Thoracic aorta (tissue), 2 donors: ENCODE data around the gene INPP5D. TPM values are rescaled to one million over a fixed set of nuclear protein-coding genes. Genes with fewer than 3 reads are reported as not detected.
"Not testable (repeated sequence)": the region's sequence is repeated elsewhere in the genome, so short reads cannot be mapped to it uniquely, and the experiment has no call there.

Experiments used
- ATAC-seq: fragments of 150-250 bp; one replicate; pipeline ENCODE4 v1.8.0; 2017; ENCODE audit warnings: low read depth; ENCODE audit not compliant: insufficient number of reproducible peaks, low FRiP score
- DNase-seq: peaks from one replicate; pipeline ENCODE4 v3.0.0-alpha.2; 2020; ENCODE audit warnings: low spot score
- H3K27ac ChIP-seq, 2 donors: fragments of 200-600 bp; sonication (generic); 1 replicate in 1 of 2; 2 replicates in 1 of 2; pipeline ENCODE4 v1.5.1; 2016; ENCODE audit warnings: mild to moderate bottlenecking in 2 of 2, moderate library complexity in 2 of 2
- H3K27me3 ChIP-seq: fragments of 200-600 bp; sonication (generic); replicated peaks from 2 replicates; pipeline ENCODE4 v1.6.0; 2016; ENCODE audit warnings: mild to moderate bottlenecking; ENCODE audit not compliant: insufficient read depth
- H3K36me3 ChIP-seq: fragments of 200-600 bp; sonication (generic); one replicate; pipeline ENCODE4 v1.5.1; 2016
- H3K4me1 ChIP-seq, 2 donors: fragments of 200-600 bp; sonication (generic); 1 replicate in 1 of 2; 2 replicates in 1 of 2; pipeline versions ENCODE4 v1.5.1 to v1.6.0; 2016; ENCODE audit warnings: low read depth in 2 of 2, mild to moderate bottlenecking in 1 of 2; ENCODE audit not compliant: control insufficient read depth in 1 of 2
- H3K4me3 ChIP-seq: fragments of 200-600 bp; sonication (generic); 2 replicates; pipeline ENCODE4 v1.5.1; 2016; ENCODE audit warnings: mild to moderate bottlenecking
- H3K9me3 ChIP-seq: fragments of 200-600 bp; sonication (generic); 2 replicates; pipeline ENCODE4 v1.5.1; 2016
- CTCF ChIP-seq: fragments of 200-600 bp; sonication (generic); IDR thresholded peaks from one replicate; pipeline ENCODE4 v1.5.1; 2019; ENCODE audit warnings: antibody characterized with exemption
- total RNA-seq, 2 donors: library from RNA; depleted of rRNA; stranded (reverse); fragments of >200 nt; gene quantifications; one replicate each; pipeline versions ENCODE4 v1.1.0 to v1.2.3, GENCODE V29; 2016

INPP5D gene
- total RNA-seq, 2 donors from 2014 or later = 24.2 to 49.7 TPM

GRCh38 chr2:233122541-233122940 is 62.4 kb downstream of the INPP5D start:
- Histone ChIP-seq H3K36me3 (no peaks in the 10 kb centered on the region), H3K9me3 (no peaks in the 10 kb centered on the region), H3K4me1 (no peaks in the 10 kb centered on the region), H3K27me3 (no peaks in the 10 kb centered on the region), H3K4me3 (no peak overlapping the region), H3K27ac (no peak overlapping the region)
- DNase-seq (no peak), ATAC-seq (no peak)
- no peak for TF ChIP-seq CTCF

- not testable (repeated sequence) for ATAC-seq, H3K36me3 ChIP-seq, H3K9me3 ChIP-seq, H3K27ac ChIP-seq, H3K4me1 ChIP-seq, H3K27me3 ChIP-seq, DNase-seq, H3K4me3 ChIP-seq
Observed at GRCh38 chr2:233123576-233123975, 63.4 kb downstream of the INPP5D start.

GRCh38 chr2:233124421-233125080 is 64.4 kb downstream of the INPP5D start:
- H3K9me3 ChIP-seq = no peaks in the 10 kb centered on the region
- H3K27me3 ChIP-seq = no peaks in the 10 kb centered on the region
- H3K36me3 ChIP-seq = no peaks in the 10 kb centered on the region
- H3K4me1 ChIP-seq = no peaks in the 10 kb centered on the region
- H3K4me3 ChIP-seq = no peak overlapping the region
- no peak for TF ChIP-seq CTCF
- DNase-seq (no peak), ATAC-seq (no peak)
- no peak overlapping the region for H3K27ac ChIP-seq

GRCh38 chr2:233125455-233126065 is 65.4 kb downstream of the INPP5D start:
- no peaks in the 10 kb centered on the region for H3K4me1 ChIP-seq
- no peak overlapping the region for H3K4me3 ChIP-seq
- DNase-seq (no peak), ATAC-seq (no peak)
- no peaks in the 10 kb centered on the region for H3K36me3 ChIP-seq
- H3K9me3 ChIP-seq = no peaks in the 10 kb centered on the region
- H3K27ac ChIP-seq = no peak overlapping the region
- no peak for TF ChIP-seq CTCF
- H3K27me3 ChIP-seq = no peaks in the 10 kb centered on the region

GRCh38 chr2:233129351-233129978 is 69.3 kb downstream of the INPP5D start:
- no peaks in the 10 kb centered on the region for H3K4me1 ChIP-seq
- no peaks in the 10 kb centered on the region for H3K36me3 ChIP-seq
- H3K9me3 ChIP-seq = no peaks in the 10 kb centered on the region
- no peaks in the 10 kb centered on the region for H3K27me3 ChIP-seq
- no peak for ATAC-seq
- DNase-seq = no peak
- no peak for TF ChIP-seq CTCF
- H3K27ac ChIP-seq = no peak overlapping the region
- no peak overlapping the region for H3K4me3 ChIP-seq
